Measurements from ENCODE around the gene FLII.
A peak's percentile ranks its signal among the peaks of the same experiment; 100 is the strongest.
"Not testable (repeated sequence)": the region's sequence is repeated elsewhere in the genome, so short reads cannot be mapped to it uniquely, and the experiment has no call there.

Gene FLII

DNA sequence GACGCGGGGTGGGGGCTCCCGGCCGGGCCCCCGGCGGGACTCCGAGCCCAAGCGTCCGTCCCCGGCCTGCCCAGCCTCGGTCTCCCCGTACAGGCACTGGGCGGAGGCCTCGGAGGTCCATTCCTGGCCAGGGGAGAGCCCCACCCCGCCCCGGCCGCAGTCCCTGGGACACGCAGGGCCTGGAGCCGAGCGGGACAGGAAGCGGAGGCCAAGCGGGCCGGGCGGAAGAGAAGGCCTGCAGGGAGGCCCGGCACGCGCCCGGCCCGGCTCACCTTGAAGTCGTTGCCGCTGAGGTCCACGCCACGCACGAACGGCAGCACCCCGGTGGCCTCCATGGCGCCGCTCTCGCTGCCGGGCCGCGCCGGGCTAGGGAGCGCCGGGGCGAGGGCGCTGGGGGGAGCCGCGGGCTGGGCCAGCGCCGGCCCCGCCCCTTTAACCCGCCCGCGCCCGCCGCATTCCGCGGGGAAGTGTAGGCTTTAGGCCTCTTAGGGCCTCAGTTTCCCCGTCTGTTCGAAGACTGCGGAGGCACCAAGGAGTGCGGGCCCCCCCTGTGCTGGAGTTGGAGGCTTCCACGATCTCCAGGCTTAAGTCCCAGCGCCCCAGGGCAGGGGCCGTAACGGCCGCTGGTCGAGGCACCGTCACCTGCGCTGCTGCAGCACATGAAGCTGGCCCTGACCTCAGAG lies at the start of gene FLII:
FLII (minus strand) TSS at position 383 of the 683 bp plus-strand sequence; CDS start at position 335, 48 bp downstream.
- DNase-seq: peak; percentile 78

DNA sequence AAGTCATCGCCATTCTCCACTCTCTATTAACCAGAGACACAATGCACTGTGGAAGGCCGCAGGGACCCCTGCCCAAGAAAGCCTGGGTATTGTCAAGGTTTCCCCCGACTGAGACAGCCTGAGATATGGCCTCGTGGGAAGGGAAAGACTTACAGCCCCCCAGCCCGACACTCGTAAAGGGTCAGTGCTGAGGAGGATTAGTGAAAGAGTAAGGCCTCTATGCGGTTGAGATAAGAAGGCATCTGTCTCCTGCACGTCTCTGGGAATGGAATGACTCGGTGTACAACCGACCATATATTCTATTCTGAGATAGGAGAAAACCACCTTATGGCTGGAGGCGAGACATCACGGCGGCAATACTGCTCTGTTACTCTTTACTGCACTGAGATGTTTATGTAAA lies 44.7 kb upstream of the FLII start:
- DNase-seq: not testable (repeated sequence)

DNA sequence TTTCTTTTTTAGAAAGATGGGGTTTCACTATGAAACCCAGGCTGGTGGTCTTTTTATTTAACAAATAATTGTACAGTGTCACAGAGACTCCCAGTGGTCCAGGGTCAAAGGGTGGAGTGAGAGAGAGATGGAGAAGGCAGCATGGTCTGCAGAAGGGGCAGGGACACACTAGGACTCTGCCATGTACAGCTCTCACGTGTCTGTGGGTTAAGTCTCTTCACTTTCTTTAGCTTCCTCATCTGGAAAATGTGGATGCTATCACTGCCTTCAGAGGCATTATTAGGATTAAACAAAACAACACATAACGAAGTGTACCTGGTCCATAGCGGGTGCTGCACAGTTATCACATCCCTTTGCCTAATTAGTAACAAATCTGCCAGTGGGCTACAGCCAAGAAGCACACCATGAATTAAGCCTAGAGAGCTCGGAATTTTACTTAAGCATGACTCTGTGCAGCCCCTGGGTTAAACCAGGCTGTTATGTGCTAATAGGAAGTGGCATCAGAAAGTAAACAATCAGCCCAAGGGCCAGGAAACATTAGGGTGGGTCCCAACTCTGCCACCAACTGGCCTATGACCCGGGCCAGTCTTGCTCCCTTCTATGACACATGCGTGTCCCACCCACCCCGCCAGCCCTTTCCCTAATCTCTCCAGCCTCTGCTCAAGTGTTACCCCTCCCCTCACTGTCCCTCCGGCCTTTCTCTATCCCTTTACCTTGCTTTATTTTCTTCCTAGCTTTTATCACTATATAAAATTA lies 42.4 kb upstream of the FLII start:
- no peak for DNase-seq

DNA sequence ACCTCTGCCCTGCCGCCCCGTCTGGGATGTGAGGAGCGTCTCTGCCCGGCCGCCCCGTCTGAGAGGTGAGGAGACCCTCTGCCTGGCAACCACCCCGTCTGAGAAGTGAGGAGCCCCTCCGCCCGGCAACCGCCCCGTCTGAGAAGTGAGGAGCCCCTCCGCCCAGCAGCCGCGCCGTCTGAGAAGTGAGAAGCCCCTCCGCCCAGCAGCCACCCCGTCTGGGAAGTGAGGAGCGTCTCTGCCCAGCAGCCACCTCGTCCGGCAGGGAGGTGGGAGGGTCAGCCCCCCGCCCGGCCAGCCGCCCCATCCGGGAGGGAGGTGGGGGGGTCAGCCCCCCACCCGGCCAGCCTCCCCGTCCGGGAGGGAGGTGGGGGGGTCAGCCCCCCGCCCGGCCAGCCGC lies 39.5 kb upstream of the FLII start:
- DNase-seq: not testable (repeated sequence)

DNA sequence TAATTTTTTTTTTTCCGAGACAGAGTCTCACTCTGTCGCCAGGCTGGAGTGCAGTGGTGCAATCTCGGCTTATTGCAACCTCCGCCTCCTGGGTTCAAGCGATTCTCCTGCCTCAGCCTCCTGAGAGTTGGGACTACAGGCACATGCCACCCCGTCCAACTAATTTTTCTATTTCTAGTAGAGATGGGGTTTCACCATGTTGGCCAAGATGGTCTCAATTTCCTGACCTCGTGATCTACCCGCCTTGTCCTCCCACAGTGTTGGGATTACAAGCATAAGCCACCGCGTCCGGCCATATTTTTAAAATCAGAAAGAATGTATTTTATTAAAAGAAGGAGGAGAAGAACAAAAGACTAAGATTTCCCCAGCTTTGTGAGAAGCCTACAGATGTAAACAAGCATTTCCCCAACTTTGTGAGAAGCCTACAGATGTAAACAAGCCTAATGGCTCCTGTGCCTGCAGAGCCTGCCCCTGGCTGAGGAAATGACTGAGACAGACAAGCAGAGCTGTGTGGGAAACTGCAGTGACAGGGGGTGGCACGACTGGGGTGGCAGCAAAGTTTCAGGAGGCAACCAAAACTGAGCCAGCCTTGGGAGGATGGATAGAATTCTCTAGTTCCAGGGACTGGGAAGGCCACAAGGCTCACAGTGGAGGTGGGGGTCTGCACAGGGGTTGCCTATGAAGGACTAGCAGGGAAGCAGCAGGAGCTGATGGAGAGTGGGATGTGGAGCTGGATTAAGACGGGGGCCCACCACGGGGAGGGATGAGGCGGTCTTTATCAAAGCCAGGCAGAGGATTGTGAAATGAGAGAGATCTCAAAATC lies 33.4 kb upstream of the FLII start:
- DNase-seq: no peak

DNA sequence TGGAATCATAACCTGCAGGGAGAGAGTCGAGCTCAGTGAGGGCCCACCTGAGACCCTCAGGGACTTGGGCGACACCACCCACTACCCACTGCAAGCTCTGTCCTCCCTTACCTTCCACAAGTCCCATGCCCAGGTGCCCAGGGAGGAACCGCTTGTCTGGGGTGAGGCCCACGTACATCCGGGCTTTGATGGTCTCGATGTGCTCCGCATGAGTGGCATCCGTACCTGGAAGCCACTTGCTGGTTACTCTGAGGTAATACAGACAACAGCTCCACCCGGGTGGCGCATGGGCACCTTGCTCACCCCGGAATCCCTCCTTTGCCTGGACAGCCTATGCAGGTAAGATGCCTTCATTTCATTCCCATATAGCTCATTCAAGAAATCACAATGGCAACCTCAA lies 26.8 kb upstream of the FLII start:
- DNase-seq: no peak

DNA sequence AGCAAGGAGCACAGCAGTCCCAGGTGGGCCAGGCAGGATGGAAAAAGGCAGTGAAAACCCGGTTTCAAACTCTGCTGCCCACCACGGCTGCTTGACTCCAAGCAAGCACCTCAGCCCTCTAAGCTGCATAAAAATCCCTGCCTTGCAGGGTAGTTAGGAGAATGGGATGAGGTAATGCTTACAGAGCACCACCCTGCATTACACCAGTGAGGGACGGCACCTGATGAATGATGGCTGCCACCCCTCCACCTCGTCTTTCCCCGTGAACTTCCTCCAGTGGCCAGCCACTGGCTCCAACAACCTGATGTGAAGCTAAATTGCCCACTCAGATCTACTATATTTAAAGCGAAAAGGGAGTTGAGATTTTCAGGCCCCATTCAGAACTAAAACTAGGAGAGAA lies 23.2 kb upstream of the FLII start:
- DNase-seq: no peak

DNA sequence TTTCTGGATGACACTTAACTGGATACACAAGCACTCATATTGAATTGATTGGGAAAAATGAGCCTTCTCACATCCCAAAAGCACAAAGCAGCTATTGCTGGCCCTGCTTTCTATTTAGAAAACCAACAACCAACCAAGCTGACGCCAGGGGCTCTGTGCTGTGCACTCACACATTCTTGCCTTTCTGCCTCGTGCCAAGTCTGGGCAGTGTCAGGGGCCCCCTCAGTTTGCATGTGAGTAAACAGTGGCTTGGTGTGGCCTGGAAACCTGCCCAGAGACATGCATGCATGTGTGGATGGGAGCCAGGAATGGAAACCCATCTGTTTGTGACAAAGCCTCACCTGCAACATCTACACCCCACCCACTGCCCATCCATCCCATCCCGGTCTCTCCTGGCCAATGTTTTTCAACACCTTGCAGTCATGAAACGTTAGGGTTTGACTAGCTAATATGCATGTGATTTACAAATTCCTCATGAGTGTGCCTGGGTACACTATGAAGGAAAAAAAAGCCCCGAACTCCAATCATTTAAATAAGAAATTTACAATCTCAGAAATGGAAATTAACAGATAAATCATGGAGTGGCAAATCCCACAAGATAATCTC lies 22.3 kb upstream of the FLII start:
- DNase-seq: no peak

DNA sequence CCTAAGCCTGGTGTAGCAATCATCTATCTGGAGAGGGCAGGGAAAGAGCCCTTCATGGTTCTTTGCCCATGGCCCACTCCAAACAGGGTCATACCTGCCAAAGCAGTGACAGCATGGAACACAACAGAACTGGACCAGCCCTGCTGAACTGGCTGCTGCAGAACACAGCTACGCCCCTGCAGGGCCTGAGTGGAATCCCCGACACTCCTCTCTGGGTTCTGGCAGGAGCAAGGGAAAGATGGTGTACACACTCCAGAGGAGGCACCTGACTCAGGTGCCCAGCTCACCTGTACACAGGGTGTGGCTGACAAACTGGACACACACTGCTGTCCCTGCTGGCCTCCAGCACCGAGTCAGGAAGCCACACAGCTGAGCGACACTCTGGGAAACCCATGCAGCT lies 21.7 kb upstream of the FLII start:
- no peak for DNase-seq

DNA sequence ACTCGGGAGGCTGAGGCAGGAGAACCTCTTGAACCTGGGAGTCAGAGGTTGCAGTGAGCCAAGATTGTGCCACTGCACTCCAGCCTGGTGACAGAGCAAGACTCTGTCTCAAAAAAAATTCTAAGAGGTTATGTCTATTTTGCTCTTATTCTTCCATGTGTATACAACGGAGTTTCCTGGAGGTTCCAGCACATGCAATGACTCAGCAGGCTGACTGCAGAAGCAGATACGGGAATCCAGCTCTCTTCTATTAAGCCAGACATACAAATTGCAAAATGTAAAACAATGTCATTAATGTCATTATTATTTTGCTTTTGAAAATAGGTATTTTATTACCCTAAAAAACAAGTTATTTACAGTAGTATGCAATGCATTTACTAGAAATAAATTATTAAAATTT lies 20.3 kb upstream of the FLII start:
- no peak for DNase-seq

DNA sequence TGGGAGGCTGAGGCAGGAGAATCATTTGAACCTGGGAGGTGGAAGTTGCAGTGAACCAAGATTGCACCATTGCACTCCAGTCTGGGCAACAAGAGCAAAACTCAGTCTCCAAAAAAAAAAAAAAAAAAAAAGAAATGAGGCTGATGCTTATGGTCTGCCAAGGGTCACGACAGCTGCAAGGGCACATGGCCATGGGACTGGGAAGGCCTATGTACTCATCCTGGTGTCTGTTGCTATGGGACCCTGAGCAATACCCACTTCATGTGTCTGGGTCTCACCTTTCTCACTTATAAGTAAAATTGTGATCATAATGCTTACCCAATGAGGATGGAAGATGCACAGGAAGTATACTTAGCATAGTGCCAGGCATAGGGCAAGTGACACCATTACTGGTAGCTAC lies 18.5 kb upstream of the FLII start:
- no peak for DNase-seq

DNA sequence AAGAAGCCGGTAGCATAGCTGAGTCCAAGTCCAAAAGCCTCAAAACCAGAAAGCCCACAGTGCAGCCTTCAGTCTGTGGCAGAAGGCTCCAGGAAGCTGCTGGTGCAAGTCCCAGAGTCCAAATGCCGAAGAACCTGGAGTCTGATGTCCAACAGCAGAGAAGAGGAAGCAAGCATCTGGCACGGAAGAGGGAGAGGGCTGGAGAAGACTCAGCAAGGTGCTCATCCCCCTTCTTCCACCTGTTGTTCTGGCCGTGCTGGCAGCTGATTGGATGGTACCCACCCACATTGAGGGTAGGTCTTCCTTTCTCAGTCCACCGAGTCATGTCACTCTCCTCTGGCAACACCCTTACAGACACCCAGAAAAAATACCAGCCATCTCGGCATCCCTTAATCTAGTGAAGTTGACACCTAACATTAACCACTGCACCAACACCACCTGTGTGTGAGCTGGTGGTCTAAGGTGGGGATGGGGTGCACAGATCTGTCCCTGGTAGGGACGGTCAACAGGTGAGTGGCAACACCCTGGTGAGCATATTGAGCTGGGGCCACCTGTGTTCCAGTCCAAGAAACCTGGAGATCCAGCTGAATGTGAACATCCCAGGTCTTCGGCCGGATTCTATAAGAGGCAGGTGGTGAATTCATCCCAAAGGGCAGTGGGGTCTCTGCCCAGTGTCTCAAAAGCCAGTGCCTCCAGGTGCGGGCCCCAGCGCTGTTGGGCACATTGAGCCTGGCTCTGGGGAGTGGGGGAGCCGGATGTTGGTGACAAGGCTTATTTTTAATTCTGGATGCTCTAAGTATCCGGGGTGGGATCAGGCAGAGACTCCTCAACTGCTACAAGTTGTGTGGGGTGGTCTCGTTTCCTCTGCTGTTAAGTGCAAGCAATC lies 11.8 kb upstream of the FLII start:
- no peak for DNase-seq

DNA sequence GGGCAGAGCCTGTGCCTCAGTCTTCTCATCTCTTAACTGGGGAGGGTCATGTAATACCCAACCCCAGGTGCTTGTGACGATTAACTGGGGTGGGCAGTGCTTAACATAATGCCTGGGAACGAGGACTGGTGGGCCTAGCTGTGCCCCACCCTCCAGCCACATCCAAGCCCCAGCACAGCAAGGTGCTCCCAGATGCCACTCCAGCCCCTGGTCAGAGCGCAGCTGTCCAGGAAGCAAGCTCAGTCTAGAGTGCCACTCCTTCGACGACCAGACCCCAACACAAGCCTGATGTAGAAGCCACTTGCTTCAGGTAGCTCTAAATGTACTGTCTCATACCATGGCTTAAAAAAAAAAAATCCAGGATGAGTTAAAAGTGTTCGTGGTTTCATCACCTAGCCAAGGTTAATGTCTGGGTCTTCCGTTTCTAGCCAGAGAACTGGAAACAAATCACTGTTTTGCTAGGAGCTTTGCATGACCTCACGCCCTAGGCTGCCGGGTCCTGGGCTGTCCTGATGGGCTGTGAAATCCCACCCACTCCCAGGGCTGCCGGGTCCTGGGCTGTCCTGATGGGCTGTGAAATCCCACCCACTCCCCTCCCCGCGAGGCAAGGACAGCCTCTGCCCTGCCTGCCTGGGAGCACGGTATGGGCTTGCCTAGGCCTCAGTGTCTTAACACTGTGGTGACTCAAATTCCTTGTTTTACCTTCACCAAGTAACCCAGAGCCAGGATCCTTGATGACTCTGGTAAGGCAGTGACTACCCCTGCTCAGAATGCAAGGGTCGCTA lies 9.6 kb upstream of the FLII start:
- DNase-seq: no peak

DNA sequence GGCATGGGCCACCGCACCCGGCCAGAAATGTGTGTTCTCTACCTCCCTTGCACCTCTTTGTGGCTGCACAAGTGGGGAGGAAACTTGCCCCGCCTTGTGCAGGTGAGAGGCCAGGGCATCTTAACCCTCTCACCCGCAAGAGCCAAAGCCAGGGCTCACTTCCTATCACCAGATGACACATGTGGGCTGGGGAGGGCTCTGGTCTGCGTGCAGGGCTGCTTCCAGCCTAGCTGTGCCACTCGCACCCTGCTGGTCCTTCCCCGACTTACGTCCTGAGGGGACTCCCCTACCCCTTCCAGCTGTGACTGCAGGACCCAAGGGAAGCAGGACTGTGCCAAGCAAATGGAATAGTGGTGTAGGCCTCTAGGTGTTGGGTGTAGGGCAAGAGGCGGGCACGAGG lies 8.8 kb upstream of the FLII start:
- DNase-seq: no peak

DNA sequence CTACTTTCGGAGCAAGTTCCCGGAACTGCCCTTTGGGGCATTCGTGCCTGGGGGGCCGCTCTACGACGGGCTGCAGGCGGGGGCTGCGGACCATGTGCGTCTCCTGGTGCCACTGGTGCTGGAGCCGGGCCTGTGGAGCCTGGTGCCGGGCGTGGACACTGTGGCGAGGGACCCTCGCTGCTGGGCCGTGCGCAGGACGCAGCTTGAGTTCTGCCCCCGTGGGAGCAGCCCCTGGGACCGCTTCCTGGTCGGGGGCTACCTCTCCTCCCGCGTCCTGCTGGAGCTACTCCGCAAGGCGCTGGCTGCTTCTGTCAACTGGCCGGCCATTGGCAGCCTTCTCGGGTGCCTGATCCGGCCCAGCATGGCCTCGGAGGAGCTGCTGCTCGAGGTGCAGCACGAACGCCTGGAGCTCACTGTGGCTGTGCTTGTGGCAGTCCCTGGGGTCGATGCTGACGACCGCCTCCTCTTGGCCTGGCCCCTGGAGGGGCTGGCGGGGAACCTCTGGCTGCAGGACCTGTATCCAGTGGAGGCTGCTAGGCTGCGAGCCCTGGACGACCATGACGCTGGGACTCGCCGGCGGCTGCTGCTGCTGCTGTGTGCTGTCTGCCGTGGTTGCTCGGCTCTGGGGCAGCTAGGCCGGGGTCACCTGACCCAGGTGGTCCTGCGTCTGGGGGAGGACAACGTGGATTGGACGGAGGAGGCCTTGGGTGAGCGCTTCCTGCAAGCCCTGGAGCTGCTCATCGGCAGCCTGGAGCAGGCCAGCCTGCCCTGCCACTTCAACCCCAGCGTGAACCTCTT lies 5.5 kb upstream of the FLII start:
- no peak for DNase-seq

DNA sequence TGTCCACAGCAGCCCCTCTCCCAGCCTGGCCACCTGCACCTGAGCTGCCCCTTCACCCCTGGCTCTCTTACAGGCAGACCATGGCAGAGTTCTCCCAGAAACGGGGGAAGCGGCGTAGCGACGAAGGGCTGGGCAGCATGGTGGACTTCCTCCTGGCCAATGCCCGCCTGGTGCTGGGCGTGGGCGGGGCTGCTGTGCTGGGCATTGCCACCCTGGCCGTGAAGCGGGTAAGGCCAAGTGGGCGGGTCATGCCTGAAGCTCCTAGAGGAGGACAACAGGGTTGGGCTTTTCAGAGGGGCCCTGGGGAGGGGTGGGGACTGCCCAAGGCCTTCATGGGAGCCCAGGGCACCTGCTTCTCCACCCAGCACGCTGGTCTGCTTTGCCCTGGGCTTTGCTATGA lies 4.1 kb upstream of the FLII start:
- DNase-seq: no peak

DNA sequence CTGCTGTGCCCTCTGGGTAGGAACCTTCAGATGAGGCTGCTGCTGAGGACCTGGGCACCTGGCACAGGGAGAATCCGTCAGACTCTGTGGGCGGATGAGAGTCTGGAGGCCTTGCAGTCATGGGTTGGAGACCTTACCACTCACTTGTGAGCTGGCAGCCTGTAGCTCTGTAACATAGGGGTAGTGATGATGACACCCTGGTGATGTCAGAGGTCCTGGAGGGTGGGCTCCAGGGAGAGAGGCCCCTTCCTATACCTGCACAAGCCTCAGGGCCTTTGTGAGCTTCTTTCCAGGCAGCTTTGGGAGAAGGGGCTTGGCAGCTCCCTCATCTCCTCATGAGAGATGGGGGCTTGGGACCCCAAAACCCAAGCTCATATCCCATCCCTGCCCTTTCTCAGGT lies 3.6 kb upstream of the FLII start:
- DNase-seq: no peak

DNA sequence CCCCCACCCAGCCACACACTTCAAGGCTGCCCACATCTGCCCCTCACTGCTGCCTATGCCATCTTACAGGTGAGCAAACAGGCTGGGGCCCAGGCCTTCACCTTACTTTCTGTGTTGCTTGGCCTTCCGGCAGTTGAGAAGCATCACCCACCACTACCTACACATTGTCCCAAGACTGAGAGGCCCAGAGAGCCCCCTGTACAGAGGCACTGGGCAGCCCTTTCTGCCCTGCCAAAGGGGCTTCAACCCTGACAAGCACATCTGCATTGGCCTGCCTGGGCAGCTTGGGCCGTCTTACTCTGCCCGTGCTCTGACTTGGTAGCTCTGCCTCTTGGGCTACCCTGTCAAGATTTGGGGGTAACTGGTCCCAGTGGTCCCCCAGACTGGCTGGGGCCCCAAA lies 3.1 kb upstream of the FLII start:
- no peak for DNase-seq

DNA sequence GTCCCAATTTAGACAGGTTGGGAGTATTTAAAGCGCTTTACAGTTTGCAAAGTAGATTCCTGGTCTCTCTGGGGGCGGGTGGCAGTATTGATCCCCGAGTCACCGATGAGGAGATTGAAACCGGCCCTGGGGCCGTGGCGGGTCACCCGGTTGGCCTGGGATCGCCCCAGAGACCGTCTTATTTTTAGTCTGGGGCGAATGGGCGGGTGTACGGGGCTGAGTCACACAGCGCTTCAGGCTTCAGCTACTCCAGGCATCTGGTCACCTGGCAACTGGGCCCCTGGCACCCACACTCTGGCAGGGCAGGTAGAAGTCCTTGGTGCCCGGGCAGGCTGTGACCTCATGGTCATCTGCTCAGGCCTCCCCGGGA lies 2.6 kb upstream of the FLII start:
- peak; percentile 89 for DNase-seq

DNA sequence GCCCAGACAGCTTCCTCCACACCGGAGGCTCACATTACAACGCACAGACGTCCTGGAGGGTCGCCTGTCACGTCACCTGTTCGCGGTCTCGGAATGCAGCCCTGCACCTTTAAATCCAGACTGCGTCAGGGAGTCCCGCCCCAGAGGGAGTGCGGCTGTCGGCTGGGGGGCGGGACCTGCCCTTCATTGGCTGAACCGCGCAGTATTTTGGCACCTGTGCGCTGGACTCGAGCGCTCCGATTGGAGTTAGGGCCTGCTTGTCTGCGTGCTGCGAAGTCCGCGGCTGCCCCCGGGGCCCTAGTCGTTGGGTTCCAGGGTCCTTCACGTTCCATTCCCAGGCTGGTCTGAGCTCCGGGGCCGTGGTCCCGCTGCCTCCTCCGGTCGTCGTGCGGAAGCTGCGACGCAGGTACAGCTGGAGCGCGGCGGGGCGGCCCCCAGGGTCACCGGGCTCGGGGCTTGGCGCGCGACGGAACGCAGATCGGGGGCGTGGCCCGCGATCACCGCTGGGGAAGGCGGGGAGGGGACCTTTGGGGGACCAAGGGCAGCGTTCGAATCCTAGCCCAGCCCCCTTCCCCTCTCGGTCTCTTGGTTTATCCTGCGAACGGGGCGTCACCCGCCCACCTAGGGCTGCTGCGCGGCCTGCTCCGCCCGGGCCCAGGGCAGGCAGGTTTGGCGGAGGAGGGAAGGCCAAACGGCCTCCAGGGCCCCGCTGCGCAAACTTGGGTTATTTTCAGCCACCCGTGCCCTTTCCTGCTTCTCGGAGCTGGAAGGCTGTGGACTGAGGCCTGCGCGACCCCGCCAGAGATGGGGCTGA lies 2.0 kb upstream of the FLII start, which contains the start of gene MIEF2:
MIEF2 (plus strand) TSS at position 331 of the 814 bp plus-strand sequence. CDS start 2,059 bp downstream, outside the sequence.
- peak; percentile 95 for DNase-seq

All from DMS53 (cell line).